CD4-positive, alpha-beta T cell treated with Interleukin-17A for 4 hours (primary cell): Measurements from ENCODE around the gene LRRC58.
"Not testable (repeated sequence)": the region's sequence is repeated elsewhere in the genome, so short reads cannot be mapped to it uniquely, and the experiment has no call there.

Experiments
- DNase-seq: peaks from one replicate; pipeline ENCODE4 v3.0.0-alpha.2; 2020; ENCODE audit warnings: mixed read lengths

LRRC58 gene

GRCh38 chr3:120348991-120349854 lies at the start of gene LRRC58:
Gene LRRC58, minus strand, starts transcription at chr3:120349354. Its CDS starts 111 bp downstream, at chr3:120349243.
- peak; percentile 93 for DNase-seq

DNA sequence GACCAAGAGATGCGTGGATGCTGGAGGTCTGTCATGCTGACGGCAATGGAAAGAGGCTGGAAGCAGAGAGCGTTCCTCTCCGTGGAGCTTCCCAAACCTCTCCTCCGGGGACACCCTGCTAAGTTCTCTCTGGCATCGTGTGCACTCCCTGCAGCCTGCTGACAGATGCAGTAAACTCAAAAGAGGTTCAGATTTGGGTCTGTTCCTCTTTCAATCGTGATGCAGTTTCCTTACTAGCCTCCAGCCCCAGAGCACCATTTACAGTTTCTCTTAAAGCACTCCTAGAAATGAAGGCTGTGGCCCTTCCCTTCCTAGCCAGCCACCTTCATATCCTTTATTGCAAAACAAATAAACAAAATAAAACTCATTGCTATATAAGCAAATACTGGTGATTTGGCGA lies 47.3 kb upstream of the LRRC58 start:
- DNase-seq: no peak

DNA sequence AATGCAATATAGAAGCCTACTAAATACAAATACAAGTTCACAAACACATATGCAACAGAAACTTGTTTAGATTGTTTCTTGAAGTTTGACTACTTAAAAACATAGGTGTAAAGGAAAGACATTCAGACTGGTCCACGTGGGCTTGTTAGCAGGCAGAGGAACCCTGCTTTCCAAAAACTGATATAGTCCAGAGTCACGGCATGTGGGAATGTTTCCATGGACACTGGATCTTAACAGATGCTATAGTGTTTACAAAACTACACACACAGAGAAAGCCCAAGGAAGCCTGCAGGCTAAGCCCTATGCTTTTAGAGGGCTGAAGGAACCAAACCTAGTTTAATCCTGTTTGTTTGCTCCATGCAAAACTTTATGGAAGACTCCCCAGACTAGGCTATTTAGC lies 45.2 kb upstream of the LRRC58 start:
- DNase-seq: no peak

GRCh38 chr3:120393761-120394160 lies 44.6 kb upstream of the LRRC58 start:
- DNase-seq: no peak

DNA sequence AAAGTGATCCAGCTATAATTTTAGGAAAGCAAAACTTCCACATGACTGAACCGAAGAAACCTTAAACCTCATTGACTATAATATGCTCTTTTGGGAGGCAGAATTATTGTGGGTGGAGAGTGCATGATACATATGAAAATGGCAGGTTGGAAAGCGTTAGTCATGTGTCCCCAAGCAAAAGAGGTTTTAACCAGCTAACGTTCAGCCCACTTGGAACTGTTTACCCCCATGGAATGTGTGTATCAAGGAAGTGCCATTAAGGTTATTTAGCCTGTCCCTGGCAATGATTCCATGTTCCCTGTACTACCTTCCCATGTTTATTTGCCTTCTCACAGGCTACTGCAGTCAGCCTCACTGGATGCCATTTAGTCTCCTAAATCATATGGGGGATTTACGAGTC lies 44.1 kb upstream of the LRRC58 start:
- DNase-seq: no peak

DNA sequence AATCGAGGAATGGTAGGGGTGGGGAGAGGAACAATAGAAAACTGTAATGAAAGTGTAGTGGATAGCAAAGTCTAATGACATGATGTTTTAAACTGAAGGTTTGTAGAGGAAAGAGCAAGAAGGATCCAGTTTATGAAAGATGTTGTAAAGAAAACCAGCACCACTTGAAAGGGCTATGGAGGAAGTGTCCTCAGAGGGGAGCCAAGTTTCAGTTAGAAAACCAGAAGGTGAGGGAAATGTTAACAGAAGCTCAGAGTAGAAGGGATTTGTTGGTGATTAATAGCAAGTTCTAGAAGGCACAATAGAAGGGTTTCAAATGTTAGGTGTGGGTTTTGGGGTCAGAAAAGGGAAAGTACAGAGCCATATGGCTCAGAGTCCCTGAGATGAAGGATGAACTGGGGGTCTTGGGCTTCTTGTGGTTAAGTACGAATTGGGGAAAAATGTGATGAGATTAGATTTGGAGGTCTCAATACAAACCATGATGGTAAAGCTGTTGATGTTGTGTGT lies 33.8 kb upstream of the LRRC58 start:
- no peak for DNase-seq

- no peak for DNase-seq
Observed at GRCh38 chr3:120381503-120381902, 32.3 kb upstream of the LRRC58 start.

- not testable (repeated sequence) for DNase-seq
Observed at GRCh38 chr3:120377948-120378347, 28.8 kb upstream of the LRRC58 start.

GRCh38 chr3:120370463-120370862 lies 21.3 kb upstream of the LRRC58 start:
- DNase-seq: no peak

DNA sequence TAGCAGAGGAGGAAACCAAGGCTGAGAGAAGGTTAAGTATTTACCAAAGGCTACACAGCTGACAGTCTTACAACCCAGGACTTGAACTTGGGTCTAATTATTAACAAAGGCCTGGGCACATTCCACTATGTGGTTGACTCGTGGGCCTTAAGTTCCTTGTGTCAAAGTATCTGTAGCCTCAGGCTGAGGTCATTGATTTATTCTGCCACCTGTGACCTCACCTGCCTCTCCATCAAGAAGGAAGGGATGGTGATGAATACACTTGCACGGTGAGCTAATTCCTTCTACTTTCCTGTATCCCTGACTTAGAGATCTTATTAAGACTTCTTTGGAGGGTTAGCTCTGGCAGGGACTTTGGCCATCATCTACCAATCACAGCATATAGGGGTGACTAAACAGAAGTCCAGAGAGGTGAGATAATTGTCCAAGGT lies 19.9 kb upstream of the LRRC58 start:
- no peak for DNase-seq

DNA sequence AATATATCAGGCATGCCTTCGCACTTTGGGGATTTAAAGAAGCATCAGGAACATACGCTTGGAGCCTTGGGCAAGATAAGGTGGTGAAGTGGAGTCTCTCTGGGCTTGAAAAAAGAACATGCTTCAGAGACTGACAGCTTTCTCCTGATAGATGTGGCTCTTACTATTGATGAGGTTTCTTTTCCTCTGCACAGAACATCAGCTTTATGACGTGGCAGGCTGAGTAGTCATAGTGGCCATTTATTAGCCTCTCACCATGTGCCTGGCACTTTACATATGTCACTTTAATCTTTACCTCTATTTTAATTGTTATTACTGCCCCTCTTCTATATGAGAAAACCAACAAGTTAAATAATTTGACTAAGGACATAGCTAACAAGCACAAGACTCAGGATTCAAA lies 19.0 kb upstream of the LRRC58 start:
- DNase-seq: no peak

- no peak for DNase-seq
Observed at GRCh38 chr3:120364821-120365220, 15.7 kb upstream of the LRRC58 start.

DNA sequence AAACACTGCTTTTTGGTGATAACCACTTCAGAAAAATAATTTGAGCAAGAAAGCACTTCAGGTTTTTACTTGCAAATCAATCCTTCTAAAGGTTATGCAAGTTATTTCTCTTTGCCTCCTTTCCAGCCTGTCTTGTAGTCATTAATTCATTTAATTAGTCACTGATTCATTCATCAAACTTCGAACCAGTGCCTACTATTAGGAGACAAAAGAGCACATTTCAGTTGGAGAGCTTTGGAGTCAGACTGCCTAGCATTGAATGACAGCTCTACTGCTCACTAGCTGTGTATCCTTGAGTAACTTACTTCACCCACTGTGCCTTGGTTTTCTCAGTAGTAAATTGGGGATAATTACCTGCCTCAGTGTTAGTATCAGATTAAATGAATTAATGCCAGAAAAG lies 14.9 kb upstream of the LRRC58 start:
- no peak for DNase-seq

DNA sequence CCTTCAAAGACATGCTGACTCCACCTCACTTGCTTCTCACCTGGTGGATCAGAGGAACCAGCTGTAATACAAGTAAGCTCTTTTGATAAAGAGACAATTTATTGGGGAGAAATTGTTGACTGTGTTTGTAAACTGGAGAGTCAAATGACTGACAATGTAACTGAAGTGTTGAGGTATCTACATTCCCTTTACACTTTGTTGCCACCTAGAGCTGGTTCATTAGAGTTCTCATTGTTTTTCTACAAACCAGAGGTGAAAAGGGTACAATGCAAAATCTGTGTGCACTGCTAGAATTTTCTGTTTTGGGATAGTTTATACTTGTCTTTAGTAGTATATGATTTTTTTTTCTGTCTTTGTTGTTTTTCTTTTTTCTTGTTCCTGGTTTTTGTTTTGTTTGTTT lies 8.7 kb upstream of the LRRC58 start:
- no peak for DNase-seq

GRCh38 chr3:120355486-120355885 lies 6.3 kb upstream of the LRRC58 start:
- DNase-seq: no peak

- no peak for DNase-seq
Observed at GRCh38 chr3:120353463-120353862, 4.3 kb upstream of the LRRC58 start.

DNA sequence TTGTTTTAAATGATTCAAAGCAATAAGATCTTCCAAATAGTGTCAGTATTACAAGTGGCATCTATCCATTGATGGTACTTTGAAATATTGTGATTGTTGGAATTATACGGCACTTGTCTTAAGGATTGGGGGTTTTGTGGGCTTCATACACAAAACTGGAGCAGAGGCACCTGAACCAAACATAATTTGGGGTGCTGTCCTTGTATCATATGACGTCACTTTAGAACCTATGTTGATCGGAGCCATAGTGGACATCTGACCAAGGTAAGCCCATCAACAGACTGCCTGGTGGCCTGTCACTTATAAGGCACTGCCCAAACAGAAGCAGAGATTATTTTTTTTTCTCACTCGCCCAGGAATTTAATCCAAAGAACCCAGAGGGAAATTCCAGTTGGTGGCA lies 2.9 kb upstream of the LRRC58 start:
- no peak for DNase-seq

DNA sequence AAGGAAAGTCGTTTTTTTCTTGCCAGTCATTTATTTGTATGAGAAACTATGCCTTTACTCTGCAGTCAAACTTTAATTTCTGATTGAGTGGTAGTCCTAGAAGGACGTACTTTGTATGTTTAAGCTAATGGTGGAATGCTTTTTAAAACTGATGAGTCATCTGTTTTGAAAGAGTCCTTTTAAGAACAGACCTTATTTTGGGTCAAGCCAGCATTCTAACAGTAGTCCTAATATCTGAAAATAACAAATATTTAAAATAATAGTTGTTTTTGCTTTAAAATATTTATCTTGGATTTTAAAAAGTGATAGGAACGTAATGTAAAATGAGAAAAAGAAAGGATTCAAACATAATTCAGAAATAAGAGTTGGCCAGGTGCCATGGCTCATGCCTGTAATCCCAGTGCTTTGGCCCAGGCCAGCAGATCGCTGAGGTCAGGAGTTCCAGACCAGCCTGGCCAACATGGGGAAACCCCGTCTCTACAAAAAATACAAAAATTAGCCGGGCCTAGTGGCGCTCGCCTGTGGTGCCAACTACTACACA lies 1.3 kb upstream of the LRRC58 start:
- DNase-seq: no peak

- DNase-seq: no peak
Observed at GRCh38 chr3:120349855-120350125, 636 bp upstream of the LRRC58 start.

- DNase-seq: peak; percentile 63
Observed at GRCh38 chr3:120348065-120348990, 826 bp downstream of the LRRC58 start.

DNA sequence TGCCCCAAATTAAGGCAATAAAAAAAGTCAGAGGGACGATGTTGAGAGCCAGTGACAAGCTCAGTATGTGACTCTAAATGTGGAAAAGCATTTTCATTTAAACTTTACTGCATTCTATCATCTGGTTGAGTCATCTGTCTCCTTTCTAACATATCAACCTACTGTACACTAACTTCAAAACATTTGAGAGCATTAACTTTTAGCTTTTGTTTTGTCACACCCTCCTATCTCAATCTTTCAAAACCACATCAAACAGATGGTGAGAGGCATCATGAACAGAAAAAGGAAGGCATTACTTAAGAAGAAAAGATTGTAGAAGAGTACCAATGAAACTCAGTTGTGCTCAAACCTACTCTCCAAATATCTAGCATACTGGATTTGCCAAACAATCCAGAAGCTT lies 4.8 kb downstream of the LRRC58 start:
- no peak for DNase-seq

- no peak for DNase-seq
Observed at GRCh38 chr3:120341658-120342346, 7.4 kb downstream of the LRRC58 start.

DNA sequence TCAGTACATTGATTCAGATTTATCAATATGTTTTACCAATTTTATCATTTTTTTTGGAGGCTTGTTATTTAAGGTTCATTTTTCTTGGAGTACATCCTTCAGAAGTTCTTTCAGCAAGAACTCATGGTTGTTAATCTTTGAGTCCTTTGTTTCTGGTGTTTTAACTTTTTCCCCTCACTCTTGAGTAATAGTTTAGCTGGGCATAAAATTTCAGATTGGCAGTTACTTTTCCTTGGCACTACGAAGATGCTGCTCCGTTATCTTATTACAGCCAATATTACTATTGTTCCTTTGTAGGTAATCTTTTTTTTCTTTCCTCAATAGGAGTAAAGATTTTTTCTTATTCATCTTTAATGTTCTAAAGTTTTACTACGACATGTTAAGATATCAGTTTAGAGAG lies 9.8 kb downstream of the LRRC58 start:
- no peak for DNase-seq
